SK-N-SH (cell line): Measurements from ENCODE around the gene KIF4A. TPM values are rescaled to one million over a fixed set of nuclear protein-coding genes. Genes with fewer than 3 reads are reported as not detected.

ENCODE experiments used
- CTCF ChIA-PET: fragments of 300-600, 350-600 bp; formaldehyde crosslinking; extraction: SDS; loops from one replicate; lab custom pipeline; 2021; lab: Yijun Ruan, JAX
- POLR2A ChIA-PET: fragments of 350-600 bp; sonication (Branson Sonifier 250); formaldehyde crosslinking; extraction: SDS; loops from one replicate; lab custom pipeline; 2020; ENCODE audit warnings: antibody characterized with exemption, inconsistent platforms; lab: Yijun Ruan, JAX
- DNase-seq: peaks from one replicate; pipeline ENCODE4 v3.0.0; 2012
- H2AFZ ChIP-seq: fragments of 200-600 bp; sonication (generic); 2 replicates; pipeline ENCODE4 v1.8.1; 2016; ENCODE audit warnings: antibody characterized with exemption, mild to moderate bottlenecking, low read depth
- H3F3A ChIP-seq: fragments of 200-600 bp; sonication (generic); replicated peaks from 2 replicates; pipeline ENCODE3; 2016; ENCODE audit warnings: antibody characterized with exemption, mild to moderate bottlenecking; ENCODE audit not compliant: insufficient read depth
- H3K27ac ChIP-seq, 2 experiments: fragments of 200-500 bp in 1 of 2; fragments of 200-600 bp in 1 of 2; sonication (Bioruptor generic) in 1 of 2; sonication (generic), shearing (Covaris generic) in 1 of 2; 2 replicates each; pipeline versions ENCODE4 v1.5.1 to v1.6.1; 2014 to 2016; ENCODE audit warnings: low read depth in 2 of 2, inconsistent platforms in 1 of 2, low read length in 1 of 2, mild to moderate bottlenecking in 1 of 2, mixed read lengths in 1 of 2
- H3K27me3 ChIP-seq: fragments of 200-600 bp; sonication (generic), shearing (Covaris generic); 2 replicates; pipeline ENCODE4 v1.6.1; 2016; ENCODE audit warnings: mixed run types; ENCODE audit not compliant: insufficient read depth
- H3K36me3 ChIP-seq, 2 experiments: fragments of 200-500 bp in 1 of 2; fragments of 200-600 bp in 1 of 2; sonication (Bioruptor generic) in 1 of 2; sonication (generic) in 1 of 2; replicated peaks in 1 of 2; 2 replicates each; pipeline versions ENCODE3 to v1.5.1; 2014 to 2016; ENCODE audit warnings: low read length in 1 of 2, mild to moderate bottlenecking in 1 of 2; ENCODE audit not compliant: insufficient read depth in 2 of 2, control insufficient read depth in 1 of 2
- H3K4me1 ChIP-seq, 2 experiments: fragments of 200-500 bp in 1 of 2; fragments of 200-600 bp in 1 of 2; sonication (Bioruptor generic) in 1 of 2; sonication (generic), shearing (Covaris generic) in 1 of 2; 2 replicates each; pipeline versions ENCODE4 v1.5.1 to v1.6.1; 2014 to 2016; ENCODE audit warnings: low read depth in 1 of 2, low read length in 1 of 2, mixed run types in 1 of 2; ENCODE audit not compliant: insufficient read depth in 2 of 2, control insufficient read depth in 1 of 2
- H3K4me2 ChIP-seq: fragments of 200-600 bp; sonication (generic), shearing (Covaris generic); 2 replicates; pipeline ENCODE4 v1.6.1; 2017; ENCODE audit warnings: mixed run types
- H3K4me3 ChIP-seq, 2 experiments: fragments of 200-500 bp in 1 of 2; fragments of 200-600 bp in 1 of 2; sonication (Bioruptor generic) in 1 of 2; sonication (generic), shearing (Covaris generic) in 1 of 2; 2 replicates each; pipeline versions ENCODE4 v1.5.1 to v1.8.1; 2014 to 2016; ENCODE audit warnings: low read depth in 2 of 2, inconsistent platforms in 1 of 2, low read length in 1 of 2, mild to moderate bottlenecking in 1 of 2, mixed read lengths in 1 of 2, moderate library complexity in 1 of 2
- H3K79me2 ChIP-seq: fragments of 200-600 bp; sonication (generic); 2 replicates; pipeline ENCODE4 v1.8.1; 2017; ENCODE audit warnings: mild to moderate bottlenecking; ENCODE audit not compliant: insufficient read depth
- H3K9ac ChIP-seq: fragments of 200-600 bp; sonication (generic); 2 replicates; pipeline ENCODE4 v1.6.1; 2017; ENCODE audit warnings: mixed run types
- H3K9me2 ChIP-seq: fragments of 200-600 bp; sonication (generic); 2 replicates; pipeline ENCODE4 v1.6.1; 2017; ENCODE audit warnings: mixed run types
- H3K9me3 ChIP-seq: fragments of 200-600 bp; sonication (generic); 2 replicates; pipeline ENCODE4 v1.6.1; 2017; ENCODE audit warnings: mixed run types, mild to moderate bottlenecking, moderate library complexity
- H4K20me1 ChIP-seq: fragments of 200-600 bp; sonication (generic); 2 replicates; pipeline ENCODE4 v1.6.1; 2017; ENCODE audit warnings: mild to moderate bottlenecking, mixed run types; ENCODE audit not compliant: insufficient read depth
- CHD2 ChIP-seq: fragments of 150-350 bp; IDR thresholded peaks from 2 replicates; pipeline ENCODE4 v1.6.1; 2018; ENCODE audit warnings: low read length; ENCODE audit not compliant: partially characterized antibody
- FOXJ3 ChIP-seq: sonication (generic); formaldehyde crosslinking; IDR thresholded peaks from 2 replicates; pipeline ENCODE4 v1.5.1; 2020; ENCODE audit warnings: mild to moderate bottlenecking, missing genetic modification reagents
- FOXM1 ChIP-seq: IDR thresholded peaks from 2 replicates; pipeline ENCODE4 v1.4.0; 2012; ENCODE audit warnings: low read depth, mild to moderate bottlenecking
- GATA2 ChIP-seq: sonication (generic); formaldehyde crosslinking; IDR thresholded peaks from 2 replicates; pipeline ENCODE4 v1.5.0; 2020; ENCODE audit warnings: mild to moderate bottlenecking, missing genetic modification reagents
- MAX ChIP-seq: IDR thresholded peaks from 2 replicates; pipeline ENCODE4 v1.4.0; 2012; ENCODE audit warnings: low read depth
- MEF2A ChIP-seq: IDR thresholded peaks from 2 replicates; pipeline ENCODE4 v1.4.0; 2012; ENCODE audit warnings: low read depth, borderline replicate concordance
- NFIC ChIP-seq: IDR thresholded peaks from 2 replicates; pipeline ENCODE4 v1.4.0; 2012; ENCODE audit warnings: borderline replicate concordance
- NRF1 ChIP-seq: IDR thresholded peaks from 2 replicates; pipeline ENCODE4 v1.6.1; 2012; ENCODE audit warnings: low read depth, mild to moderate bottlenecking, low read length
- RCOR1 ChIP-seq: fragments of 150-350 bp; IDR thresholded peaks from 2 replicates; pipeline ENCODE4 v1.6.1; 2017; ENCODE audit warnings: antibody characterized with exemption, low read length
- REST ChIP-seq: IDR thresholded peaks from 2 replicates; pipeline ENCODE4 v1.6.1; 2012; ENCODE audit warnings: mild to moderate bottlenecking, low read depth, low read length, moderate library complexity
- RFX5 ChIP-seq: IDR thresholded peaks from 2 replicates; pipeline ENCODE4 v1.6.1; 2012; ENCODE audit warnings: mild to moderate bottlenecking, improper control_type of control experiment, low read length
- TCF12 ChIP-seq: IDR thresholded peaks from 2 replicates; pipeline ENCODE4 v1.4.0; 2012
- TEAD4 ChIP-seq: IDR thresholded peaks from 2 replicates; pipeline ENCODE4 v1.4.0; 2012; ENCODE audit warnings: mild to moderate bottlenecking, borderline replicate concordance; ENCODE audit not compliant: insufficient read depth
- USF1 ChIP-seq: IDR thresholded peaks from 2 replicates; pipeline ENCODE4 v1.4.0; 2012; ENCODE audit warnings: low read depth, borderline replicate concordance
- WGBS: methylation state at CpG from one replicate; pipeline ENCODE4 v1.1.6; 2017; ENCODE audit warnings: low lambda C conversion rate; 5-methylcytosine and 5-hydroxymethylcytosine counted together
- polyA plus RNA-seq, 3 experiments: library from polyadenylated mRNA; depleted of rRNA; stranded (reverse); fragments of >200 nt; gene quantifications; 2 replicates each; pipeline ENCODE4 v1.2.3, GENCODE V29; 2012
- TF ChIP-seq, protein P1 (sequence below): IDR thresholded peaks from 2 replicates; pipeline ENCODE4; 2012
- TF ChIP-seq, protein P2 (sequence below): IDR thresholded peaks from 2 replicates; pipeline ENCODE4 v1.4.0; 2012; ENCODE audit warnings: low read depth, borderline replicate concordance
- TF ChIP-seq, protein P3 (sequence below): fragments of 200-600 bp; sonication (generic); IDR thresholded peaks from 2 replicates; pipeline ENCODE4 v1.6.1; 2017; ENCODE audit warnings: antibody characterized with exemption, mild to moderate bottlenecking, moderate library complexity

KIF4A gene
- polyA plus RNA-seq, 1 of the 3 experiments (the other 2 are of a cell fraction), result 11.5 TPM

GRCh38 chrX:70427365-70427764 lies 137.5 kb downstream of the KIF4A start:
- H3K79me2 ChIP-seq, result no peaks in the 10 kb centered on the region
- DNase-seq, result no peak
- ChIA-PET CTCF (no interaction called here), POLR2A (no interaction called here)
- H3F3A ChIP-seq, result no peaks in the 10 kb centered on the region
- H3K27ac ChIP-seq, result no peak overlapping the region
- H3K9ac ChIP-seq, result no peak overlapping the region
- no peaks in the 10 kb centered on the region for H3K36me3 ChIP-seq
- H3K4me1 ChIP-seq, result no peaks in the 10 kb centered on the region
- no peak overlapping the region for H3K4me2 ChIP-seq
- H3K27me3 ChIP-seq, result no peaks in the 10 kb centered on the region
- no peak for TF ChIP-seq MAX
- TF ChIP-seq NFIC, result no peak
- no peak for TF ChIP-seq GATA2 (CRISPR knock-in tag)
- TF ChIP-seq TEAD4, result no peak
- no peak for TF ChIP-seq USF1
- TF ChIP-seq RCOR1, result no peak
- no peak for TF ChIP-seq FOXJ3 (CRISPR knock-in tag)
- TF ChIP-seq, protein P1, sequence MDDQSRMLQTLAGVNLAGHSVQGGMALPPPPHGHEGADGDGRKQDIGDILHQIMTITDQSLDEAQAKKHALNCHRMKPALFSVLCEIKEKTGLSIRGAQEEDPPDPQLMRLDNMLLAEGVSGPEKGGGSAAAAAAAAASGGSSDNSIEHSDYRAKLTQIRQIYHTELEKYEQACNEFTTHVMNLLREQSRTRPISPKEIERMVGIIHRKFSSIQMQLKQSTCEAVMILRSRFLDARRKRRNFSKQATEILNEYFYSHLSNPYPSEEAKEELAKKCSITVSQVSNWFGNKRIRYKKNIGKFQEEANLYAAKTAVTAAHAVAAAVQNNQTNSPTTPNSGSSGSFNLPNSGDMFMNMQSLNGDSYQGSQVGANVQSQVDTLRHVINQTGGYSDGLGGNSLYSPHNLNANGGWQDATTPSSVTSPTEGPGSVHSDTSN, result no peak
- TF ChIP-seq, protein P2, sequence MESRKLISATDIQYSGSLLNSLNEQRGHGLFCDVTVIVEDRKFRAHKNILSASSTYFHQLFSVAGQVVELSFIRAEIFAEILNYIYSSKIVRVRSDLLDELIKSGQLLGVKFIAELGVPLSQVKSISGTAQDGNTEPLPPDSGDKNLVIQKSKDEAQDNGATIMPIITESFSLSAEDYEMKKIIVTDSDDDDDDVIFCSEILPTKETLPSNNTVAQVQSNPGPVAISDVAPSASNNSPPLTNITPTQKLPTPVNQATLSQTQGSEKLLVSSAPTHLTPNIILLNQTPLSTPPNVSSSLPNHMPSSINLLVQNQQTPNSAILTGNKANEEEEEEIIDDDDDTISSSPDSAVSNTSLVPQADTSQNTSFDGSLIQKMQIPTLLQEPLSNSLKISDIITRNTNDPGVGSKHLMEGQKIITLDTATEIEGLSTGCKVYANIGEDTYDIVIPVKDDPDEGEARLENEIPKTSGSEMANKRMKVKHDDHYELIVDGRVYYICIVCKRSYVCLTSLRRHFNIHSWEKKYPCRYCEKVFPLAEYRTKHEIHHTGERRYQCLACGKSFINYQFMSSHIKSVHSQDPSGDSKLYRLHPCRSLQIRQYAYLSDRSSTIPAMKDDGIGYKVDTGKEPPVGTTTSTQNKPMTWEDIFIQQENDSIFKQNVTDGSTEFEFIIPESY, result no peak
- WGBS, result 44% methylated on average over 2 of the region's 2 CpGs
- H4K20me1 ChIP-seq, result no peaks in the 10 kb centered on the region
- no peaks in the 10 kb centered on the region for H3K9me2 ChIP-seq
- no peaks in the 10 kb centered on the region for H3K9me3 ChIP-seq
- H2AFZ ChIP-seq, result no peak overlapping the region
- no peak overlapping the region for H3K4me3 ChIP-seq

DNA sequence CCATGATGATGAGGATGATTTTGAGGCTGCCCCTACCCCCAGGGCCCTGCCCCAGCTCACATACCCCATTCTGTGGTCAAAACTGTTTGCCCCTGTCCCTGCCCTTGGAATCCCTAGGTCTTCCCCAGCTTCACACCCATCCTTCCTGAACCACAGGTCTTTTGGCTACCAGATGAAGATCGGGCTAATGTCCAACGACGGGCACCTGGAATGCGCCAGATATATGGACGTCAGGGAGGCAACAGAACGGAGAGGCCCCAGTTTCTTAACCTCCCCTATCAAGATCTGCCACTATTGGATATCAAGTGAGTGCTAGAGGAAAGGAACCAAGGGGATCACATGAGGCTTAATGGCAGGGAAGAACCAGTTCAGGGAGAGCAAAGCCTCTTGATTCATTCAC lies 139.9 kb downstream of the KIF4A start:
- no peak overlapping the region for H3K9ac ChIP-seq
- no peaks in the 10 kb centered on the region for H3K79me2 ChIP-seq
- no peak overlapping the region for H3K4me3 ChIP-seq
- no peaks in the 10 kb centered on the region for H3K27me3 ChIP-seq
- H3K27ac ChIP-seq, result no peak overlapping the region
- H3K4me2 ChIP-seq, result no peak overlapping the region
- no peaks in the 10 kb centered on the region for H3F3A ChIP-seq
- DNase-seq, result no peak
- ChIA-PET CTCF (no interaction called here), POLR2A (no interaction called here)
- no peaks in the 10 kb centered on the region for H3K9me2 ChIP-seq
- 69% methylated on average over 6 of the region's 6 CpGs for WGBS
- H3K4me1 ChIP-seq, result peaks cover 0 to 3% of the 10 kb centered on the region in 2 experiments; a peak in 1 of 4 replicates
- no peak for TF ChIP-seq CHD2
- TF ChIP-seq RCOR1, result no peak
- no peak for TF ChIP-seq RFX5
- TF ChIP-seq TCF12, result no peak
- TF ChIP-seq FOXM1, result no peak
- TF ChIP-seq, protein P3, sequence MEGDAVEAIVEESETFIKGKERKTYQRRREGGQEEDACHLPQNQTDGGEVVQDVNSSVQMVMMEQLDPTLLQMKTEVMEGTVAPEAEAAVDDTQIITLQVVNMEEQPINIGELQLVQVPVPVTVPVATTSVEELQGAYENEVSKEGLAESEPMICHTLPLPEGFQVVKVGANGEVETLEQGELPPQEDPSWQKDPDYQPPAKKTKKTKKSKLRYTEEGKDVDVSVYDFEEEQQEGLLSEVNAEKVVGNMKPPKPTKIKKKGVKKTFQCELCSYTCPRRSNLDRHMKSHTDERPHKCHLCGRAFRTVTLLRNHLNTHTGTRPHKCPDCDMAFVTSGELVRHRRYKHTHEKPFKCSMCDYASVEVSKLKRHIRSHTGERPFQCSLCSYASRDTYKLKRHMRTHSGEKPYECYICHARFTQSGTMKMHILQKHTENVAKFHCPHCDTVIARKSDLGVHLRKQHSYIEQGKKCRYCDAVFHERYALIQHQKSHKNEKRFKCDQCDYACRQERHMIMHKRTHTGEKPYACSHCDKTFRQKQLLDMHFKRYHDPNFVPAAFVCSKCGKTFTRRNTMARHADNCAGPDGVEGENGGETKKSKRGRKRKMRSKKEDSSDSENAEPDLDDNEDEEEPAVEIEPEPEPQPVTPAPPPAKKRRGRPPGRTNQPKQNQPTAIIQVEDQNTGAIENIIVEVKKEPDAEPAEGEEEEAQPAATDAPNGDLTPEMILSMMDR, result no peak
- TF ChIP-seq NRF1, result no peak
- no peak for TF ChIP-seq GATA2 (CRISPR knock-in tag)
- TF ChIP-seq MEF2A, result no peak
- TF ChIP-seq REST, result no peak
- H3K36me3 ChIP-seq, result no peaks in the 10 kb centered on the region
- H3K9me3 ChIP-seq, result no peaks in the 10 kb centered on the region
- no peak overlapping the region for H2AFZ ChIP-seq
- H4K20me1 ChIP-seq, result no peaks in the 10 kb centered on the region
